NCI-H526 treated with DMSO at 0.1 percent for 48 hours (cell line): ENCODE measurements around the gene RANBP10.
A peak's percentile ranks its signal among the peaks of the same experiment; 100 is the strongest.

Experiments used
- DNase-seq: peaks from one replicate; lab custom pipeline; 2025; lab: John Stamatoyannopoulos, UW

RANBP10 gene

GRCh38 chr16:67741118-67741517, 65.2 kb downstream of the RANBP10 start:
- DNase-seq, result no peak

GRCh38 chr16:67740391-67740790, 66.0 kb downstream of the RANBP10 start:
- DNase-seq, result no peak

- no peak for DNase-seq
Observed at GRCh38 chr16:67736858-67737257, 69.5 kb downstream of the RANBP10 start.

GRCh38 chr16:67734731-67735201, 71.6 kb downstream of the RANBP10 start:
- DNase-seq, result no peak

- DNase-seq, result no peak
Observed at GRCh38 chr16:67733734-67734470, 72.5 kb downstream of the RANBP10 start.

- DNase-seq, result no peak
Observed at GRCh38 chr16:67731753-67732095, 74.6 kb downstream of the RANBP10 start.

GRCh38 chr16:67731071-67731752, 75.1 kb downstream of the RANBP10 start:
- DNase-seq, result no peak

GRCh38 chr16:67730326-67730725, 76.0 kb downstream of the RANBP10 start:
- DNase-seq, result no peak

- no peak for DNase-seq
Observed at GRCh38 chr16:67729636-67730248, 76.6 kb downstream of the RANBP10 start.

- no peak for DNase-seq
Observed at GRCh38 chr16:67727521-67728485, 78.6 kb downstream of the RANBP10 start.

GRCh38 chr16:67726106-67727034, 80.0 kb downstream of the RANBP10 start:
- DNase-seq, result no peak

- DNase-seq, result no peak
Observed at GRCh38 chr16:67723911-67724305, 82.5 kb downstream of the RANBP10 start.

GRCh38 chr16:67723151-67723910, 83.0 kb downstream of the RANBP10 start:
- DNase-seq, result no peak

GRCh38 chr16:67720236-67720635, 86.1 kb downstream of the RANBP10 start:
- DNase-seq, result no peak

GRCh38 chr16:67719778-67720144, 86.6 kb downstream of the RANBP10 start:
- DNase-seq, result no peak

GRCh38 chr16:67719048-67719777, 87.1 kb downstream of the RANBP10 start, which contains the start of gene GFOD2:
Gene GFOD2, minus strand, starts transcription at chr16:67719316. Its CDS starts 33,601 bp downstream, at chr16:67685715.
- DNase-seq, result peak; percentile 60

GRCh38 chr16:67718668-67719047, 87.7 kb downstream of the RANBP10 start:
- DNase-seq, result no peak

- no peak for DNase-seq
Observed at GRCh38 chr16:67716097-67716496, 90.3 kb downstream of the RANBP10 start.

- no peak for DNase-seq
Observed at GRCh38 chr16:67714522-67714921, 91.8 kb downstream of the RANBP10 start.
